ENCODE results near the gene DNM2. TPM values are rescaled to one million over a fixed set of nuclear protein-coding genes. Genes with fewer than 3 reads are reported as not detected.

DNM2 gene
- total RNA-seq, 4 donors from 2014 or later: 73.6 to 115 (median 93.7) TPM

DNA sequence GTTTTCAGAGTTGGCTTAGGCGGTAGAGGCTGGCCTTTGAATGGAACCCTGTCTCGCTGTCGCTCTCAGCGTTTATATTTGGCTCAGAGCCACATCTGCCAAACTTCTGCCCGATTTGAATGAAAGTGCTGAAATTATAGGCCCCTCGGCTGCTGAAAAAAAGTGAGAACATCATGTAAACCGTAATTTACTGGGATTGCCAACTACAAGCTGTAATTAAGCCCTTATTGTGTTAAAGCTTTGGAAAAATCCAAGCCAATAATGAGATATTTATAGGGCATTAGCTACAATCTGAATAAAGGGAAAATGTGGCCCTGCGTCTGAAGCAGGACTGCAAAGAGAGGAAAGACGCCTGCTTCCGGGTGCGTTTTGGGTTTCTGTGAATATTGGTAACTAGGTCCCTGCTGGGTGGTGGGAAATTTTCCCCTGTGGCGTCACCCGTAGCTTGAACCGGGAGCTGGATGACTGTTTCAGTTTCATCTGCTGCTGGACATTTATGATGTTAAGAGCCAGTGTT lies 9.9 kb downstream of the DNM2 start:
- Histone ChIP-seq H3K27ac (replicated peaks in 1 of 4) (no peak overlapping the region), H3K27me3 (no peaks in the 10 kb centered on the region), H3K9me3 (no peaks in the 10 kb centered on the region), H3K36me3 (peaks cover 0 to 10% (median 2%) of the 10 kb centered on the region in 4 donors), H3K4me1 (peaks cover 38 to 75% (median 56%) of the 10 kb centered on the region in 4 donors), H3K4me3 (no peak overlapping the region)
- 76% methylated on average over 14 of the region's 14 CpGs for WGBS
- TF ChIP-seq POLR2AphosphoS5 (IDR thresholded peaks at IDR 0.05): no peak
- TF ChIP-seq EP300 (IDR thresholded peaks at IDR 0.05): no peak
- TF ChIP-seq, protein P1, sequence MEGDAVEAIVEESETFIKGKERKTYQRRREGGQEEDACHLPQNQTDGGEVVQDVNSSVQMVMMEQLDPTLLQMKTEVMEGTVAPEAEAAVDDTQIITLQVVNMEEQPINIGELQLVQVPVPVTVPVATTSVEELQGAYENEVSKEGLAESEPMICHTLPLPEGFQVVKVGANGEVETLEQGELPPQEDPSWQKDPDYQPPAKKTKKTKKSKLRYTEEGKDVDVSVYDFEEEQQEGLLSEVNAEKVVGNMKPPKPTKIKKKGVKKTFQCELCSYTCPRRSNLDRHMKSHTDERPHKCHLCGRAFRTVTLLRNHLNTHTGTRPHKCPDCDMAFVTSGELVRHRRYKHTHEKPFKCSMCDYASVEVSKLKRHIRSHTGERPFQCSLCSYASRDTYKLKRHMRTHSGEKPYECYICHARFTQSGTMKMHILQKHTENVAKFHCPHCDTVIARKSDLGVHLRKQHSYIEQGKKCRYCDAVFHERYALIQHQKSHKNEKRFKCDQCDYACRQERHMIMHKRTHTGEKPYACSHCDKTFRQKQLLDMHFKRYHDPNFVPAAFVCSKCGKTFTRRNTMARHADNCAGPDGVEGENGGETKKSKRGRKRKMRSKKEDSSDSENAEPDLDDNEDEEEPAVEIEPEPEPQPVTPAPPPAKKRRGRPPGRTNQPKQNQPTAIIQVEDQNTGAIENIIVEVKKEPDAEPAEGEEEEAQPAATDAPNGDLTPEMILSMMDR (IDR thresholded peaks at IDR 0.05): no peak
- TF ChIP-seq POLR2A (IDR thresholded peaks at IDR 0.05; ENCODE audit: low read depth): no peak
- no peak for DNase-seq (ENCODE audit: extremely low spot score)
- intact Hi-C loops (cut with DNase I): no loop called here

DNA sequence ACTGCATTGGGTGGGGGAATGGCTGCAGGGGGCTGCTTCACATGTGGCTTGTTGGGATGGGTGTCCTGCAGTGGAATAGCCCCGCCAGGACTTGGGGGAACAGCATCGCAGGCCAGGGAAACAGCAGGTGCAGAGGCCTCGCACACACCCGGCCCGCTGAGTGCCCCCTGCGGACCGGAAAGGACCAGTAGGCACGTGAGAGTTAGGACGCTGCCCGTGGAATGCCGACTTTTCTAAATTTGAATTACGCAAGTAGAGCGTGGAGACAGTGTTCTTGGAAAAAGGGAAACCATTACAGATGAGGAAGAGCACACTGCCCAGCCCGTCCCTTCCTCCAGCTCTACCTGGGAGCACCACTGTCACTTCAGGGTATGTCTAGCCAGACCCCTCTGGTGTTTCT lies 11.5 kb downstream of the DNM2 start:
- over 99% methylated on average over 14 of the region's 14 CpGs for WGBS
- intact Hi-C loops (cut with DNase I): no loop called here
- DNase-seq (ENCODE audit: extremely low spot score): no peak
- no peak overlapping the region for H3K27ac ChIP-seq (replicated peaks in 1 of 4)
- TF ChIP-seq, protein P1 (IDR thresholded peaks at IDR 0.05): no peak
- TF ChIP-seq POLR2AphosphoS5 (IDR thresholded peaks at IDR 0.05): no peak
- TF ChIP-seq POLR2A (IDR thresholded peaks at IDR 0.05; ENCODE audit: low read depth): no peak
- TF ChIP-seq EP300 (IDR thresholded peaks at IDR 0.05): no peak
- H3K36me3 ChIP-seq: peaks cover 0 to 9% (median 0%) of the 10 kb centered on the region in 4 donors
- H3K9me3 ChIP-seq: no peaks in the 10 kb centered on the region
- no peak overlapping the region for H3K4me3 ChIP-seq
- no peaks in the 10 kb centered on the region for H3K27me3 ChIP-seq
- peaks cover 36 to 64% (median 47%) of the 10 kb centered on the region in 4 donors for H3K4me1 ChIP-seq

DNA sequence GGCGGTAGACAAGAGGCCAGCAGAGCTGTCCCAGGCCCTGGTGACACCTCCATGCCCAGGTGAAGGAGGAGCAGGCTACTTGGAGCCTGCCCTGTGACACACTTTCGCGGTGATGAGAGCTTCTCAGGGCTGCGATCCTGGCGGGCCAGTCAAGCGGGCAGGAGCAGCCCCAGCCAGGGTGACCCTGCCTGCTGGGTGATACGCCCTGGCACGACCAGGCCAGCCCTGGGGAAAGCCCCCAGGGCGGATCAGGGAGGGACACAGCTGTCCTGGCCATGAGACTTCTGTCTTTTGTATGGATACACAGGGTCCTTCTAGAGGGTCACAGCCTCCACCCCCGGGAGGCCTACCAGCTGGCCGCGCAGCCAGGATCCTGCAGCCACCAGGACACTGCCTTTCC lies 13.1 kb downstream of the DNM2 start:
- H3K4me1 ChIP-seq: peaks cover 29 to 51% (median 37%) of the 10 kb centered on the region in 4 donors
- H3K36me3 ChIP-seq: peaks cover 0 to 9% (median 0%) of the 10 kb centered on the region in 4 donors
- intact Hi-C loops (cut with DNase I): no loop called here
- no peaks in the 10 kb centered on the region for H3K9me3 ChIP-seq
- no peak for DNase-seq (ENCODE audit: extremely low spot score)
- H3K27ac ChIP-seq (replicated peaks in 1 of 4): peak overlapping the region in 1 of 4 donors; percentile 9
- no peak overlapping the region for H3K4me3 ChIP-seq
- TF ChIP-seq EP300 (IDR thresholded peaks at IDR 0.05): no peak
- TF ChIP-seq, protein P1 (IDR thresholded peaks at IDR 0.05): no peak
- TF ChIP-seq POLR2AphosphoS5 (IDR thresholded peaks at IDR 0.05): no peak
- no peak for TF ChIP-seq POLR2A (IDR thresholded peaks at IDR 0.05; ENCODE audit: low read depth)
- 79% methylated on average over 6 of the region's 12 CpGs for WGBS
- no peaks in the 10 kb centered on the region for H3K27me3 ChIP-seq

DNA sequence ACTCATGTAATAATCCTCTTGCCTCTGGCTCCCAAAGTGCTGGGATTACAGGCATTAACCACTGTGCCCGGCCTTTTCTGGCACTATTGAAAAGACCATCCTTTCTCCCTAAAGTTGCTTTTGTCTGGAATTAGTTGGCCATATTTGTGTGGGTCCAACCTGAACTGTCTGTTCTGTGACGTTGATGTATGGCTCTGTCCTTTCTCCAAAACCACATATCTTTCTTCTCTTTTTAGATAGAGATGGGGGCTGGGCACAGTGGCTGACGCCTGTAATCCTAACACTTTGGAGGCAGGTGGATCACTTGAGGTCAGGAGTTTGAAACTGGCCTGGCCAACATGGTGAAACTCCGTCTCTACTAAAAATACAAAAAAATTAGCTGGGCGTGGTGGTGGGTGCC lies 17.9 kb downstream of the DNM2 start:
- no peaks in the 10 kb centered on the region for H3K27me3 ChIP-seq
- WGBS: 86% methylated on average over 5 of the region's 5 CpGs
- TF ChIP-seq POLR2A (IDR thresholded peaks at IDR 0.05; ENCODE audit: low read depth) (no peak), POLR2AphosphoS5 (IDR thresholded peaks at IDR 0.05) (no peak), EP300 (IDR thresholded peaks at IDR 0.05) (no peak)
- TF ChIP-seq, protein P1 (IDR thresholded peaks at IDR 0.05): no peak
- no peak for DNase-seq (ENCODE audit: extremely low spot score)
- intact Hi-C loops (cut with DNase I): no loop called here
- H3K4me3 ChIP-seq: no peak overlapping the region
- H3K27ac ChIP-seq (replicated peaks in 1 of 4): no peak overlapping the region
- peaks cover 10 to 29% (median 24%) of the 10 kb centered on the region in 4 donors for H3K4me1 ChIP-seq
- H3K9me3 ChIP-seq: no peaks in the 10 kb centered on the region
- H3K36me3 ChIP-seq: peaks cover 0 to 4% (median 1%) of the 10 kb centered on the region in 4 donors

DNA sequence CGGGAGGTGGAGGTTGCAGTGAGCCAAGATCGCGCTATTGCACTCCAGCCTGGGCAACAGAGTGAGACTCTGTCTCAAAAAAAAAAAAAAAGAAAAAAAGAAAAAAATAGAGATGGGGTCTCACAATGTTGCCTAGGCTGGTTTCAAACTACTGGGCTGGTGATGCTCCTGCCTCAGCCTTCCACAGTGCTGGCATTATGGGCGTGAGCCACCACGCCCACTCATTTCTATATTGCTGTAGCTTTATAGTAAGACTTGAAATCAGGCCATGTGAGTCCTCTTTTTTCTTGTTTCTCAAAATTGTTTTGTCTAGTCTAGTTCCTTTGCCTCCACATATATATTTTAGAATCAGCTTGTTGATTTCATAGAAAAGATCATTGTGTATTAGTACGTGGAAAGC lies 18.3 kb downstream of the DNM2 start:
- Histone ChIP-seq H3K9me3 (no peaks in the 10 kb centered on the region), H3K36me3 (peaks cover 0 to 4% (median 1%) of the 10 kb centered on the region in 4 donors), H3K4me3 (no peak overlapping the region), H3K4me1 (peaks cover 7 to 25% (median 20%) of the 10 kb centered on the region in 4 donors), H3K27ac (replicated peaks in 1 of 4) (no peak overlapping the region), H3K27me3 (no peaks in the 10 kb centered on the region)
- intact Hi-C loops (cut with DNase I): no loop called here
- no peak for TF ChIP-seq POLR2A (IDR thresholded peaks at IDR 0.05; ENCODE audit: low read depth)
- no peak for TF ChIP-seq EP300 (IDR thresholded peaks at IDR 0.05)
- TF ChIP-seq, protein P1 (IDR thresholded peaks at IDR 0.05): no peak
- TF ChIP-seq POLR2AphosphoS5 (IDR thresholded peaks at IDR 0.05): no peak
- DNase-seq (ENCODE audit: extremely low spot score): no peak
- 91% methylated on average over 6 of the region's 6 CpGs for WGBS
